ENCODE measurements around the gene SCLY. TPM values are rescaled to one million over a fixed set of nuclear protein-coding genes. Genes with fewer than 3 reads are reported as not detected.

SCLY gene
- total and polyA plus RNA-seq, 9 donors, result 7.3 to 18.0 (median 12.5) TPM

- no peaks in the 10 kb centered on the region for H3K9me3 ChIP-seq
- 85 to 91% (median 89%) methylated on average over 13 of the region's 13 CpGs for WGBS, 3 donors
- no peaks in the 10 kb centered on the region for H3K4me1 ChIP-seq (ENCODE audit: insufficient read depth)
- H3K4me3 ChIP-seq, result no peak overlapping the region
- intact Hi-C loops (cut with DNase I), result no loop called here
- TF ChIP-seq POLR2A (IDR thresholded peaks at IDR 0.05), result no peak
- TF ChIP-seq, protein P1, sequence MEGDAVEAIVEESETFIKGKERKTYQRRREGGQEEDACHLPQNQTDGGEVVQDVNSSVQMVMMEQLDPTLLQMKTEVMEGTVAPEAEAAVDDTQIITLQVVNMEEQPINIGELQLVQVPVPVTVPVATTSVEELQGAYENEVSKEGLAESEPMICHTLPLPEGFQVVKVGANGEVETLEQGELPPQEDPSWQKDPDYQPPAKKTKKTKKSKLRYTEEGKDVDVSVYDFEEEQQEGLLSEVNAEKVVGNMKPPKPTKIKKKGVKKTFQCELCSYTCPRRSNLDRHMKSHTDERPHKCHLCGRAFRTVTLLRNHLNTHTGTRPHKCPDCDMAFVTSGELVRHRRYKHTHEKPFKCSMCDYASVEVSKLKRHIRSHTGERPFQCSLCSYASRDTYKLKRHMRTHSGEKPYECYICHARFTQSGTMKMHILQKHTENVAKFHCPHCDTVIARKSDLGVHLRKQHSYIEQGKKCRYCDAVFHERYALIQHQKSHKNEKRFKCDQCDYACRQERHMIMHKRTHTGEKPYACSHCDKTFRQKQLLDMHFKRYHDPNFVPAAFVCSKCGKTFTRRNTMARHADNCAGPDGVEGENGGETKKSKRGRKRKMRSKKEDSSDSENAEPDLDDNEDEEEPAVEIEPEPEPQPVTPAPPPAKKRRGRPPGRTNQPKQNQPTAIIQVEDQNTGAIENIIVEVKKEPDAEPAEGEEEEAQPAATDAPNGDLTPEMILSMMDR (IDR thresholded peaks at IDR 0.05), result no peak
- no peak for TF ChIP-seq EP300 (IDR thresholded peaks at IDR 0.05)
- H3K27me3 ChIP-seq, result no peaks in the 10 kb centered on the region
- H3K36me3 ChIP-seq, result no peaks in the 10 kb centered on the region
- H3K27ac ChIP-seq, result no peak overlapping the region
- no peak for DNase-seq
These were observed 86.2 kb downstream of the SCLY start for GRCh38 chr2:238146884-238147544.

GRCh38 chr2:238148981-238149380, 88.2 kb downstream of the SCLY start:
- Histone ChIP-seq H3K27ac (no peak overlapping the region), H3K36me3 (no peaks in the 10 kb centered on the region), H3K9me3 (no peaks in the 10 kb centered on the region), H3K4me3 (no peak overlapping the region), H3K4me1 (ENCODE audit: insufficient read depth) (no peaks in the 10 kb centered on the region), H3K27me3 (no peaks in the 10 kb centered on the region)
- DNase-seq, result no peak
- WGBS, 3 donors, result 92 to 95% (median 95%) methylated on average over 15 of the region's 15 CpGs
- TF ChIP-seq, protein P1 (IDR thresholded peaks at IDR 0.05), result no peak
- TF ChIP-seq EP300 (IDR thresholded peaks at IDR 0.05), result no peak
- no peak for TF ChIP-seq POLR2A (IDR thresholded peaks at IDR 0.05)
- intact Hi-C loops (cut with DNase I), result no loop called here

Small RNAs within 50 kb of the gene (small RNA-seq; reads per million reads assigned to genes)
- gene RNU6-1333P, result not detected

Other genes with a start within 250 kb of the SCLY start
- 10 to 100 TPM; 22.1 to 62.5 (median 33.6) TPM for gene RAMP1, start 201.4 kb upstream of the SCLY start, total RNA-seq
- 10 to 100 TPM in 1 of 2 donors, 1 to 10 TPM in 1; 1.8 to 17.3 TPM for gene RAMP1, start 201.4 kb upstream of the SCLY start, polyA plus RNA-seq
- 10 to 100 TPM; 20.3 to 44.0 (median 23.8) TPM for gene UBE2F, start 94.0 kb upstream of the SCLY start, total RNA-seq
- gene UBE2F, start 94.0 kb upstream of the SCLY start, polyA plus RNA-seq, result 10 to 100 TPM; 22.2 to 48.4 TPM
- 10 to 100 TPM in 1 of 7 donors, 1 to 10 TPM in 2, under 1 TPM in 4; 0.11 to 12.9 (median 0.61) TPM for gene ESPNL, start 39.3 kb downstream of the SCLY start, total RNA-seq
- gene ESPNL, start 39.3 kb downstream of the SCLY start, polyA plus RNA-seq, result 1 to 10 TPM in 1 of 2 donors, under 1 TPM in 1; 0.15 to 1.2 TPM
- gene KLHL30, start 77.7 kb downstream of the SCLY start, total RNA-seq, result under 1 TPM in 6 of 7 donors, not detected in 1; 0.08 to 0.74 (median 0.26) TPM
- gene KLHL30, start 77.7 kb downstream of the SCLY start, polyA plus RNA-seq, result under 1 TPM; 0.20 to 0.24 TPM
- gene ERFE, start 98.0 kb downstream of the SCLY start, total RNA-seq, result under 1 TPM in 4 of 7 donors, not detected in 3; 0.20 to 0.69 (median 0.34) TPM
- under 1 TPM in 1 of 2 donors, not detected in 1; 0.19 TPM for gene ERFE, start 98.0 kb downstream of the SCLY start, polyA plus RNA-seq
- gene ILKAP, start 142.7 kb downstream of the SCLY start, total RNA-seq, result 10 to 100 TPM; 28.4 to 54.9 (median 38.9) TPM
- 10 to 100 TPM; 28.5 to 49.5 TPM for gene ILKAP, start 142.7 kb downstream of the SCLY start, polyA plus RNA-seq
- gene HES6, start 179.0 kb downstream of the SCLY start, total RNA-seq, result 10 to 100 TPM in 2 of 7 donors, 1 to 10 TPM in 5; 1.1 to 12.4 (median 3.1) TPM
- 1 to 10 TPM in 1 of 2 donors, under 1 TPM in 1; 0.33 to 2.0 TPM for gene HES6, start 179.0 kb downstream of the SCLY start, polyA plus RNA-seq
- 10 to 100 TPM in 6 of 7 donors, 1 to 10 TPM in 1; 9.9 to 34.5 (median 27.4) TPM for gene PER2, start 227.6 kb downstream of the SCLY start, total RNA-seq
- gene PER2, start 227.6 kb downstream of the SCLY start, polyA plus RNA-seq, result 1 to 10 TPM; 8.1 to 8.5 TPM